HuH-7 (cell line): ENCODE measurements around the gene C1QTNF5.

Experiments used
- DNase-seq: peaks from one replicate; pipeline ENCODE4 v3.0.0; 2011; ENCODE audit warnings: low spot score

Gene C1QTNF5

DNA sequence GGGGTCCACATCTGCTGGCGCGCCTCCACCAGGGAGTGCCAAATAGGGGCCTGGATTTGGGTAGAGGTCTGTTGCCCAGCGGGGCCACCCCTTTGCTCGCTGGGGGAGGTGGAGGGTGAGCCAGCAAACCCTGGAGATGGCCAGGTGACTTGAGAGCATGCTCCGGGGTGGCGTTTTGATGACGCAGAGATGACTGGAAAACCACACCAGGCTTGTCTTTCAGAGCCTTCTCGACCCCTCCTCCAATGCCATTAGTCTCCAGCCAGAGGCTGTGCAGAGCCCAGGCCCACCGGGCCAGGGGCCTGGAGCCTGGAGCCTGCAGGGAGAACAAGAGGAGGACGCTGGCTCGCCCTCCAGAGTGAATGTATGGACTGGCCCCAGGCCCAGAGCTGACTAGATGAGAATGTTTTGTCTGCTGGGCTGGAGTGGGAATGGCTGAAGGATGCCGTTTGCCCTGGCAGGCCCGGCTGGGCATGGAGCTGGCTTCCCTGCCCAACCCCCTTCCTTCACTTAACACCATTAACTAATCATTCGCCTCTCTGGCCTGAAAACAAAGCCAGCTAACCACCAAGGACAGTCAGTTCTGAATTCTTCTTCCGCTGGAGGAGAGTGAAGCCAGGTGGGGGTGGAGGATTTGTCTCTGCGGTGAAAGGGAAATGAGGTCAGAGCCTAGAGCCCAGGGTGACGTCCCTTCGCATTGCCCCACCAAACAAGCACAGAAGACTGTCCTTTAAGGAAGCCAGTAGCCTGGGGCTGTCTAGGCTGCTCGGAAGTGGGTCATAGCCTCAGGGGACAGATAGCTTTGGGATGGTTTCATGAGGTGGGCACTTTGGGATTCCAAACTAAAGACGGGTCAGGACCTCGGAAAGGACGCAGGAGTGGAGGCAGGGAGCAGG is 22.2 kb downstream of the C1QTNF5 start:
- no peak for DNase-seq

DNA sequence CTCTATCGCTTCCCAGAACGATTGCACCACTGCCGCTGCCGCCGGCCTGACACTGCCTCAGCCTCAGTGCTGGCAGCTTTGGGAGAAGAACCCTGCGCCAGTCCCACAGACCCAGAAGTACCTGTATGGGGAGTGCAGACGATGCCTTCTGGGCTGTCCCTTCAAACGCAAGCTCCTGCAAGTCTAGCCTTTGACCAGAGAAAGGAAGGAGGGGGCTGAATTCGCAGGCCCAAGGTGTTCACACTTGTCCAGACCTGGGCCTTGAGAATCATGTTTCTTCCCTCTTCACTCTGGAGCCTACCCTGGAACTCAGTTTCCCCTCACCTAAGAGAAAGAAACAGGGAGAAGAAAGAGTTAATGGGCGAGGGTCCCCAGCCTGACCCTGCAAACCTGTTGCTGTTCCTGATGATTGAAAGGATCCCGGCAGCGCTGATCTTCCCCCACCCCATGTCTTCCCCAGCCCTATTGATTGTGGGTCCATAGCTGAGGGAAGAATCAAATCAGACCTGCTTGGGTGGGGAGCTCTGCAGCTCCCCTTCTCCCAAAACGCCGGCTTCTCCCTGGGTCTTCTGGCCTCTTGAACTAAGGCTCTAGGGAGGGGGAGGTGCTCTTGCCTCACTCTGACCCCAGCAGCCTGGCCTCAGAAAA is 23.0 kb downstream of the C1QTNF5 start:
- no peak for DNase-seq

DNA sequence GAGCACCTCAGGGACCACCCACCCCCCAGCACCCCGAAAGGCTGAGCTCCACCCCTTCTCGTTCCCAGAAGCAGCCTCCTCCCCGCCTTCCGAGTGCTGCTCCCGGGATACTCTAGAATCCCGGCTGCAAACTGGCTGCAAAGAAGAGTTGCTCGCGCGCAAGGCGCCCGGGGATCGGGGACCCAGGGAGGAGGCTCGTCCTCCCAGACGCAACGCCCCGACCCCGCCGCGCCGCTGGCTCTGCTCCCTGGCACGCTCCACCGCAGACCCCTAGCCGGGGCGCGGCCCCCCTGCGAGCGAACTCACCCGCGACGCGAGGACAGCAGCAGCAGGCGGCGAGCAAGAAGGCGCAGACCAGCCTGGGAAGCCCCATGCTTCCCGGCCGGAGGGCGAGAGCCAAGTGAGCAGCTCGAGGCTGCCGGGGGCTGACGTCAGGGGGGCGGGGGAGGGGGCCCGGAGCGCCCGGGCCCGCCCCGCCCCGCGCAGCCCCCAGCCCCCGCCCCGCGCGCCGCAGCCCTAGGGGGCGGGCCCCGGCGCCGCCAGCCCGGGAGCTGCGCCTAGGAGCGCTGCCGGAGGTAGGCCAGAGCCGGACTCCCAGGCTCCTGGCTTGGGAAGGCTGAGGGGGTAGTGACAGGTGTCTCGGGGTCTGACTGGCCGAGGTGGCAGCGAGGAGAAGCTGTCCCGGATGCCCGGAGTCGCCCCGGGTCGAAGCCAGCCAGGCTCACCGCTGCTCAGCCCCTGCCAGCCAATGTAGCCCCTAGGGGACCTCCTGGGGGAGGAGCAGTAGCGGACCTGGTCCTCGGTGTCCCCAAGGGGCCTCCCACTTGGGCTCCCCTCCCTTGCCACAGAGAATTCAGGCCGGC is 23.7 kb downstream of the C1QTNF5 start, which contains the start of gene MCAM:
Gene MCAM, minus strand, starts transcription at position 402 of the 863 bp plus-strand sequence. Its CDS starts 29 bp downstream, at position 373.
- DNase-seq, result peak; percentile 78

DNA sequence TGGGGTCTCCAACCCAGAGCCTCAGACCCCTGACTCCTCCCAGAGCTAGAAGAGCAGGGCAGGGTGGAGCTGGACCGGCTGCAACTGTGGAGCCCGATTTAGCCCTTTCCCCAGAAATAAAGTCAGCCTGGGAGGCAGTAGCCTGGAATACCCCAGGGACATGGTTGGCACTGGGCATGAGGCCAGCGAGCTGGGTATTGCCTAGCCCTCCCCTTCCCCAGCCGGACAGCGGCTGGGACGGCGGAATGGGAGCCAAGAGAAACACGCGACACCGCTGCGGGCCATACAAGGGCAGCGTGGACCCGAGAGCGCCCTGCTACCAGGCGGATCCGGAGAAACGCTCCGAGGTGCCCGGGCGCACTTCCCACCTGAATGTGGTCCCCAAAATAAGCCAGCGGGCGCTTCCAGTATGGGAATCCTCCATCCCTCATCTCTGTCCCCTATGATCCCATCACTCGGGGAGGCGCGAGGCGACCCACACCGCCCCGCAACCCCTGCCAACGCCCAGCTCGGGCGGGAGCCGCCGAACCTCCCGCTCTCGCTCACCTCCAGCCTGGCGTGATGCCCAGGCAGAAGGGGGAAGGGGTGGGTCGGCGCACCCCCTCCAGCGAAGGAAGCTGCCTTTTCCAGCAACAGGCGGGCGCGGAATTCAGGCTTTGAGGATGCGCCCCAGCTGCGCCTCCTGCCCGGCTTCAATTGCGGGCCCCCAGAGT is 24.5 kb downstream of the C1QTNF5 start:
- no peak for DNase-seq

DNA sequence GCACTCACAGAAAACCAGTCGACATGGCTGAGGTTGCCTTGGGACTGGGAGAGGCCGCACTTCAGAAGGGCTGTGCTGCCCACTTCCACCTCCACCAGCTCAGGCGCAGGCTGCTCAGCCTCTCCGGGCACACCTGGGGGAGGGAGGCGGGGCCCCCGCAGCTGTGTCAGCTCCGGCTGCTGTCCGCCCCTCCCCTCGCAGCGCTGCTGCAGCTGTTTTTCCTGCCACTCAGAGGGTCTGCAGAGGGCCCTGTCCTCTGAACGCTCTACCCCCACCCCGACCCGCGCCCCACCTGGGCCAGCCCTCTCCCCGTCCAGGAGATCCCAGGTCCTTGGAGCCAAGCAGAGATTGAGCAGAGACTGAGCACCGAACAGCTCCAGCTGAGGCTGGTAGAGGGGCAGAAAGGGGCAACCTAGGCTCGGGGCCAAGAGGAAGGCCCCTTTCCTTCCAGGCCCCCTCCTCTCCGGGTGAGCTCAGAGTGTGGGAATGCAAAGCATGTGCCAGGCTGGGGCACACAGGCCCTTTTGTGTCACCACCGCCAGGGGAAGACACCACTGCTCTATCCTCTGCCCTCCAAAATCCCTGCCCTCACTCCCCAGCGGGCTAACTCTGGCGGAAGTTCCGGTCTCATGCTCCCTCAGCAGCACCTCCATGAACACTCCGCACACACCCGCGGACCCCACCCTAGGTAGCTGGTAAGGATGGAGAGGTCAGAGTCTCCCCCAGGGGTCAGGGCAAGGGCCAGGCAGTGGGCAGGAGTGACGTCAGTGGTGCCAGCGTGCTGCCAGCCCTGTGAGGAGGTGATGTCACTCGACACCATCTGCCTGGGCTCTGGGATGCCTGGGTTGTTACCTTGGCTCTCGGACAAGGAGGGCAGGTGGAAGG is 25.3 kb downstream of the C1QTNF5 start:
- no peak for DNase-seq

DNA sequence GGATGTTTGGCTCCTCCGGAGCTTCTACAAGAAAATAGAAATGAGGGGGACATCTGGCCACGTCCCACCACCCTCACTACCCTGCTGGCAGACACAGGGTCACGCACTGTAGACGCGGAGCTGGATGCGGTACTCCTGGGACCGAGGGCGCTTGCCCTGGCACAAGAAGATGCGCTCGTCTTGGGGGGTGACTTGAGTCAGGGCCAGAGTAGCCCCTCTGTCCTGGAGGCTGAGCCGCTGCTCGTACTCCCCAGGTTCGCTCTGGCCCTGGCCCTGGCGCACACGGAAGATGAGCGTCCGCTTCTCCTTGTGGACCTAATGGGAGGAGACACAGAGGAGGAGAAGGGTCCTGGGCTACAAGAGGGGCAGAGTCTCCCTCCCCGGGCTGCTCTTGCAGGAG is 26.0 kb downstream of the C1QTNF5 start:
- DNase-seq, result no peak

DNA sequence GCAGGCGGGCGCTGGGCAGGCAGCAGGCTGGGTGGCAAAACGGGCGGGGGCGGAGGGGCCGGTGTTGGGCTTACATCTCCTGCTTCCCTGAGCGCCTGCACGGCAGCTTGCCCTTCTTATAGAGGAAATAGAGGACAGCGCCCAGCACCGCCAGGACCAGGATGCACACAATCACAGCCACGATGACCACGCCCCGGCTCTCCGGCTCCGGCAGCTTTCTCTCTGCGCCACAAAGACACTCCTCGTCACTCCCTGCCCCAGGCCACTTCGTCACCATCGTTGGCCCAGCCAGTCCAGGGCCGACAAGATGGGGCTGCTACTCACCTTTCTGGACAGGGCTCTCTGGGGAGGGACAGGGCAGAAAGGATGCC is 30.0 kb downstream of the C1QTNF5 start:
- DNase-seq, result no peak

DNA sequence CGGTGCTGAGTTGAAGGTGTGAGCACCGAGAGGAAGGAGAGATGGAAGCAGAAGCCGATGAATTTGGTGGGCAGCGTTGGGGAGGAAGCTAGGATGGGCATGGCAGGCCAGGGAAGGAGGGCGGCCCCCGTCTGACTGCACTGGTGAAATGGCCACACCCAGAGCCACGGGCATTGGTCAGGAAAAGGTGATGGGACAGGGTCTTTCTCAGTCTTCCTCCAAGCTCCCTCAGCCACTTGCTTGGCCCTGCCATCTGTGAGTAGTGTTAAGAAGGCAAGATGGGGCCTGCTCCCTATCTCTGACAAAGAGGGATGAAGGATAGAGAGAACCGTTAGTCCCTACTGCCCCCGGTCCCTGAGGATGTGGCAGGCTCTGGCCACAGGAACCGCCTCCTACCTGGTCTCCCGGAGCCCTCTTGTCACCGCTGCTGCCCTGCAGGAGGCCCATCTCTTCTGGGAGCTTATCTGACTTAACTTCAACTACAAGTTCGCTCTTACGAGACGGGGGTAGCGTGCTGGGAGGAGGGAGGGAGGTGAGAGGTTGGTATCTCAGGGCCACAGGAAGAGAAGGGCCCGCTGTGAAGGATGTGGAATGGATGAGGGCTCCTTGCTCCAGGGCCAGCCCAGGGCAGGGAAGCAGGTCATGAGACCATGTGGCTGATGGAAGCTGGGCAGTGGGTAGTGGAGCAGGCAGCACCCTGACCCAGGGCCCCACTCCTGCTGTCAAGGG is 30.6 kb downstream of the C1QTNF5 start:
- DNase-seq, result no peak

DNA sequence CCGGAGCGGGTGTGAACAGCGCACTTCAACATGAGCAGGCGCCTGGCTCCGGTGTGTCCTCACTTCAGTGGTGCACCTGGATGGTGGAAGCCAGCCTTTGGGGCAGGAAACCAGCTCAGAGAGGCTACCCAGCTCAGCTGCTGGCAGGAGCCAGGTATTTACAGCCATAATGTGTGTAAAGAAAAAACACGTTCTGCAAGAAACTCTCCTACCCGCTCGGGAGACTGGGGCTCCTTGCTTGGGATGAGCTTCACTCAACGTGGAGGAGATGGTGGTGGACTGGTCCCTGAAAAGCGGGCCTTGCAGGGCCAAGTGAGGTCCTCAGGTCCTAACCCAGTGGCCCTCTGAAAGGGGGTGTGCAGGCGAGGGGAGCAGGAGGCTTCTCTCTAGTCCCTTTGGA is 31.3 kb downstream of the C1QTNF5 start:
- no peak for DNase-seq

DNA sequence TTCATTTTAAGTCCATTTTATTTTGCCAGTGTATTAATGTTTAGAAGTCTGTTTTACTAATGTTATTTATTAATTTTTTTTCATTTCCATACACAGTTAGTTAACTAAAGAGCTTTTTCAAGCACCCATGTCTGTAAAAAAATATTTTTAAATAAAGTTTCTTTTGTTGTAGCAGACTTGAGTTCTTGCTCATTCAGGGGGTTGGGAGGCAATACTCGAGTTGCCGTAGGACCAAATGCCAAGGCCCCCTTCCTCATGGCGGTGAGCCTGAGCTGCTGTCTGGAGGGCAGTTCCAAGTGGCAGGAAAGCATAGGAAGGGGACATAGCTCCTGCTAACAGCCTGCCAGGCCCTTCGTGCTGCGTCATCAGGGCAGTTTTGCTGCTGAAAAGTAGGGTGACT is 32.7 kb downstream of the C1QTNF5 start:
- no peak for DNase-seq

DNA sequence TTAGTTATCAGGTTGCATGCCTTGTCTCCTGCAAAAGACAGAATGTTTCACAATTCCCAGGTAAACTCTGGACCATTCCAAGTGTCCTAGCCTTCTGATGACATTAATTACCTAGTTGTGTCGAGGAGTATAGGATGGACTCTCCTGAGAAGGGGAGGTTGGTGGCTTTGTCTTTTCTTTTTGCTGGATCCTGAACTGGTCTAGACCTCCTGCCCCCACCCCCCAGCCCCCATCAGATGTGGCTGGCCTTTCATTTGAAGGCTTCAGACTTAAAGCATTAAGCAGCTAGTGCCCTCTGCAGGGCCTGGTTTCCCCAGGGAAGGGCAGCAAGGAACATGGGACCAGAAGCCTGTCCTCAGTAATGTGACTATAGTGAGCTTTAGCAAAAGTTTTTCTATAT is 33.5 kb downstream of the C1QTNF5 start:
- DNase-seq, result no peak

DNA sequence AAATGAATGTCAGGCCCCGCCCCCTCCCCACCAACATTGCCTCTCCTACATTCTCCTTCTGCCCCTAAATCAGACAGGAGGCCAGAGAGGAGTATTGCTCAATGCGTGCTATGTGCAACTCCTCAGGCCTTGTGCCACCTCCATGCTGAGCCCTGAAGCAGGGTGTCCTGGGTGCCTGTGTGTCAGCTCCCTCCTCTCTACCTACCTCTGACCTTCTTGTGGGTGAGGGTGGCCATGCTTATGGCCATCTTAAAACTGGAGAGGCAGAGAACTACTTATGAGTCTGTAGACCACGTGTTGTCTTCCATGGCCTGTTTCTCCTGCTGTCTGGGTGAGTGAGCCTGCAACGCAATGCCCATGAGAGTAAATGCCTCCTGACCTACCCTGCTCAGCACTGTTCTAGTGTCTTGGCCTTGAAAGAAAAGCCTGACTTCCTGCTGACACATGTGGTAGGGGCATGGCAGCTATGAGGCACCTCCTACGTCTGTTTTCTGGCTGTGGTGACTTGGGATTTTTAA is 34.3 kb downstream of the C1QTNF5 start:
- no peak for DNase-seq

DNA sequence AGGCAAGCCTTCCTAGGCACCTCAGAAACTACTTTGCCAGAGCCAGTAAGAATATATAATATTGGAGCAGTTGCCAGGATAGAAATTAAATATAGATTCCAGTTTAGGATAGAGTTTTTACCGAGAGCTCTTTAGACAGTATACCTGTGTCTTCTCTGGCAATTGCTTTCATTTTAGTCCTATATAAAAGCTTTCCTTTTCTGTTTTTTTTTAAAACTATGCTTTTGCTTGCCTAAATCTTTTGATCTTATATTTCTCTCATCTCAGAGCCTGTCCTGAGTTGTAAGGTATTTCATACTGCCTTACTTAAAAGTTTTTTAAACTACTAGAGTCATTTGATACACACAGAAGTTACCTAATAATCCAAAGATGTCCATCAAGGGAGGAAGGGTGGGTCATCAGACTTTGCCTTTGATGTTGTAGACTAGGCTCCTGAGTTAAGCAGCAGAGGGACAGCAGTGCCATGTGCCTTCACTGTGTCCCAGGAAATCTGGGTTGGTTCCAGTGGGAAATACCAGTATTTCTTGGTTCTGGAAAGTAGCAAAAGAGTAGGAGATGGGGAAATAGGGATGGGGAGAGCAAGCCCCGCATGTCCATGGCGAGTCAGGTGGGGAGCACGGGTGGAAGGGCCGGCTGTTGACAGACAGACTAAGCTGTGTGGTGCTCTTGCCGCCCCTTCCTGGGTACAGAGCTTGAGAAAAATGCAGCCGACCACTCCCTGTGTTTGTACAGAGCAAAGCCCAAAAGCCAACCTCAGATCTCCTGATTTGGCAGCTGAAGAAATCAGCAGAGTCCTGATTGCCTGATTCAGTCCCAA is 34.9 kb downstream of the C1QTNF5 start:
- DNase-seq, result no peak

DNA sequence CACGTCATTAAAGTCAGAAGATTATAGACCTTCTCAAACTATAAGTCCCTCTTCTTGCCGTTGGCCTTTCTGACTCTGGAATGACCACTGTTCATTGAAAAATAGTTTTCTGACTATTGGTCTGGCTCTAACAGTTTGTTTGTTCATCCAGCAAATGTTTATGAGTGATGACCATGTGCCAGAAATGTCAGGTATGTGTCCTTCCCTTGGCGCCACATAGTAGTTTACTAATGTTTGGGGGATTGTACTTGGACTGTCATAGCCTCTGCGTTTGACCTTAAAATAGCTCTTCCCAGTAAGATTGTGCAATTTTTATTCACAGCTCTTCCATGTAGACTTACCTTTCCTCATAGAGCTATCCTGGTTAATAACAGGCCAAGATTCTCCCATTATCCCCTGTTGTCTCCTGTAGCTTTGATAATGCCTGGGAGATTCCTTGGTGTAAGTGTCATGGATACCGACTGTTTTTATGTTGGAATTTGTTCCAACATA is 37.4 kb downstream of the C1QTNF5 start:
- no peak for DNase-seq

DNA sequence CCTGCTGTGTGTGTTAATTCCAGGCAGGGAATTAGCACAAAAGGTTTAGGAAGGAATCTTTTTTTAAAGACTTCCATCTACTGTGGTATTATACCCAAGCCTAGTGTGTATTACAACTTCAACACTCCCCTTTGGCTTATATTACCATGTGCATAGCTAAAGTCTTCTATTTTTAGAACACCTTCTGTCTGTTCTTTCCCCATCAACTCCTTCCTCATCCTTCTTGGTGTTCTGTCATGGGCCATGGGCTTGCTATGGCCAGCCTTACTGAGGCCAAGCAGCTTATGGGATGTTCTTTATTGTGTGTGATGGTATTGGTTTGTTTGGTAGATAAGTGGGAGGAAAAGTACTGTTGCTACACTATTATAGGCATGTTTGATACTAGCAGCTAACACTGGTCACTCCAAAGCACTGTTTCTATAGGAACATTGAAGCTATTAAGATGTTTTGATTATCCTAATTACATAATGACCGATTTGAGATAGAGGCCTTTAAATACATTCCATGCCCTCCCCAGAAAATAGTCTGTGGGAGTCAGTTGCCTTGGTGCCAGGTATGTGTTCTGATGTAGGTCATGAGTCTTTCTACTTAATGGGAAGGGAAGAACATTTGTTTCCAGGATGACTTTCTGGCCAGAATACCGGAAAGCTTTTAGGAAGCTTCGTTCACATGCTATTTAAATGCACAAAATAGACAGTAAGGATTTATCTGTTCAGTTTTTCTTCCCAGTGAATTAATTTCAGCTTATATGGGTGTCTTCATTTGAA is 40.3 kb downstream of the C1QTNF5 start:
- DNase-seq, result no peak

DNA sequence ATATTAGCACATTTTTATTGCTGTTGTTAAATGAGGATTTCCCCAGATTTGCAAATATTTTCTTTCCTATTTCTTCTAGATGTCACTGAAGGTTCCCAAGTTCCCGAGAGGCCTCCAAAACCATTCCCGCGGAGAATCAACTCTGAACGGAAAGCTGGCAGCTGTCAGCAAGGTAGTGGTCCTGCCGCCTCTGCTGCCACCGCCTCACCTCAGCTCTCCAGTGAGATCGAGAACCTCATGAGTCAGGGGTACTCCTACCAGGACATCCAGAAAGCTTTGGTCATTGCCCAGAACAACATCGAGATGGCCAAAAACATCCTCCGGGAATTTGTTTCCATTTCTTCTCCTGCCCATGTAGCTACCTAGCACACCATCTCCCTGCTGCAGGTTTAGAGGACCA is 41.3 kb downstream of the C1QTNF5 start:
- no peak for DNase-seq

DNA sequence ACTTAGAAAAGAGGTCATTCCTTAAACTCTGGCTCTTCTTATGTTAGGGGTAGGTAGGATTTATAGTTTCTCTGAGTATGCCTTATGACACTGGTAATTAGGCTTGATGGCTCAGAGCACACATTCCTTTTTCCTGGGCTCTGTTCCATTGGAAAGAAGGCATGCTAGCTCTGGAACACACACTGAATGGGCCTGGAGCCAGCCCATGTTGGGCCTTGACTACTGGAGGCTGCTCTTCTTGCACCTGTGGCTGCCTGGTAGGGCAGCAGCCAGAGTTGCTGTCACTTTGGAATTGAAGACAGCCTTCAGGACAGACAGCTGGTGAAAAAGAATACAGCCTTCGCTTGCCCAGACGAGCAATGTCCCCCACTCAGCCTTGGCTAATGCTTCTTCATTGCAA is 42.0 kb downstream of the C1QTNF5 start:
- DNase-seq, result no peak

DNA sequence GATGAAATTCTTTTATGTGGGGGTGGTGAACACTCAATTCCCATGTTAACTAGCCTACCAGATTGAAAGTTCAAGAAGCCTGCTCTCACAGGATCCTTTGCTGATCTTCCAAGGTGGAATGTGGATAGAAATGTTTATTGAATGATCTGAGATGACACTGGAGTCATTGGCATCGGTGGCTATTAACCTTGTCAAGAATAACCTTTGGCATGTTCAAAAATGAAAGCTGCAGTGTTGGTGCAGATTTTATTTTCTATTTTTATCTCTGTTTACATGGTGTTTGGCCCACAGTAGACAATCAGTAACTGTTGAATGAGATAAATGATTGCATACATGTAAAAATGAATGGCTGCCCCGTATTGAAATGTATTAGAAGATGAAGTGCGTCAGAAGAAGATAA is 42.7 kb downstream of the C1QTNF5 start:
- DNase-seq, result no peak
